Subcutaneous adipose tissue (tissue), 4 donors: ENCODE data around the gene SCGB1D1. TPM values are rescaled to one million over a fixed set of nuclear protein-coding genes. Genes with fewer than 3 reads are reported as not detected.

Experiments
- CTCF ChIP-seq: fragments of 450-650 bp; IDR thresholded peaks from one replicate; pipeline ENCODE4 v1.5.1; 2016; ENCODE audit warnings: low read depth, mild to moderate bottlenecking, control low read depth, antibody characterized with exemption, moderate library complexity
- total RNA-seq, 4 donors: library from RNA; depleted of rRNA; stranded (reverse); fragments of >200 nt; gene quantifications; one replicate each; pipeline ENCODE4 v1.1.0, GENCODE V29; 2016

SCGB1D1 gene
- not detected for total RNA-seq

- TF ChIP-seq CTCF = no peak
Measured at GRCh38 chr11:62190011-62190410, at the start of gene SCGB1D1. TSS of gene SCGB1D1 (plus strand) at chr11:62190216. CDS start at chr11:62190285, 69 bp downstream.

DNA sequence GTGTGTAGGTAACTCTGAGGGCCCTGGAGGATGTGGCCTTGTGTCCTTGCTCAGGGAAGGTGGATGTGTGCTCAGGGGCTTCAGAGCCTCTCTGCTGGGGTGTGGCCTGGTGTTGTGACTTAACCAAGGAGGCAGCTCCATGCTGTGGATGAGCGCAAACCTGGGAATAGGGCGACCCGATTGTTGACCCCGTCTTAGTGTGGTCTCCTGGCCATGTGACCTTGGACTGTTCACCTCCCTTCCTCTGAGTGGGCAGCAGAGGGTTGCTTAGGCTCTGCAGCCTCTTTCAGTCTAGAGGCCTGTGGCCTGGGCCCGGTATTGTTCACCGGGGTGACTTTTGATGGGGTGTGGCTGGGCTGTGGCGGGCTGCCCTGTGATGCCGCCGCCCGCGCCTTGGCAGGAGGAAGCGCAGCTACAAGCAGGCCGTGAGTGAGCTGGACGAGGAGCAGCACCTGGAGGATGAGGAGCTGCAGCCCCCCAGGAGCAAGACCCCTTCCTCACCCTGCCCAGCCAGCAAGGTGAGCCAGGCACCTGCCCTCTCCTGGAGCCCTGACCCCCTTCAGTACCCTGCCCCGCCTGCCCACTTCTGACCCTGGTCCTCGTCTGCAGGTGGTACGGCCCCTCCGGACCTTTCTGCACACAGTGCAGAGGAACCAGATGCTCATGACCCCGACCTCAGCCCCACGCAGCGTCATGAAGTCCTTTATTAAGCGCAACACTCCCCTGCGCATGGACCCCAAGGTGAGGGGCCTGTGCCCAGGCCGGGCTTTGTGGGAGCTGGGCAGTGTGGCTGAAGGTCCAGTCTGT, 49.5 kb upstream of the SCGB1D1 start:
- no peak for TF ChIP-seq CTCF

GRCh38 chr11:62141111-62142042, 48.6 kb upstream of the SCGB1D1 start:
- TF ChIP-seq CTCF = no peak

DNA sequence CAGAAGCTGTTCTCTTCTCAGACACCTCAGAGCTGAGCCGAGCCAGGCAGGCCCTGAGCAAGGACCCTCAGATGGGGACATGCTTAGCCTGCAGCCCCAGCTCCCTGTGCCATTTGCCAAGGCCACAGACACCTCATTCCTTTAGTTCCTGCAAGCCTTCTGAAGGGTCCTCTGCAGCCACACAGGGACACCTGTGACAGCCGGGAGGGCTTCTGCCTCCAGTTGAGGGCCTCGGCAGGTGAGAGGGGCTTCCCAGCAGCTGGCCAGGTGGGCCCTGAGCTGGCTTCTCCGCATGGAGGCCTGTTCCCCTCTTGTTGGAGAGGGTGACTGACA, 48.0 kb upstream of the SCGB1D1 start:
- no peak for TF ChIP-seq CTCF

DNA sequence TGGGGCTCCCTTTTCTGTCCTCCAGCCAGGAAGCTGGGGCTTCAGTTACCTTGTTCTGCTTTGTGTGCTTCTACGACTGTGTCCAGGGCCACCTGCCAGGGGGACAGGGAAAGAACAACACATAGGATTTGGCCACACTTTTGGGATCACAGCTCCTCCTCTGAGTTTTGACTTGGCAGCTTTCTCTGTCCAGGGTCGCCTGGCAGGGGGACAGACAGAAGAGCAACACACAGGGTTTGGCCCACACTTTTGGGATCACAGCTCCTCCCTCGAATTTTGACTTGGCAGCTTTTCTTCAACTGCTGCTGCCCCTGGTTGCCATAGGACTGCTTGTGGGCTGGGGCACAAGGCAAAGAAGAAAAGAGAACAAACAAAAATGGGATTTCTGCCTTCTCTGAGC, 47.1 kb upstream of the SCGB1D1 start:
- TF ChIP-seq CTCF = no peak

- no peak for TF ChIP-seq CTCF
Measured at GRCh38 chr11:62143727-62144126, 46.3 kb upstream of the SCGB1D1 start.

DNA sequence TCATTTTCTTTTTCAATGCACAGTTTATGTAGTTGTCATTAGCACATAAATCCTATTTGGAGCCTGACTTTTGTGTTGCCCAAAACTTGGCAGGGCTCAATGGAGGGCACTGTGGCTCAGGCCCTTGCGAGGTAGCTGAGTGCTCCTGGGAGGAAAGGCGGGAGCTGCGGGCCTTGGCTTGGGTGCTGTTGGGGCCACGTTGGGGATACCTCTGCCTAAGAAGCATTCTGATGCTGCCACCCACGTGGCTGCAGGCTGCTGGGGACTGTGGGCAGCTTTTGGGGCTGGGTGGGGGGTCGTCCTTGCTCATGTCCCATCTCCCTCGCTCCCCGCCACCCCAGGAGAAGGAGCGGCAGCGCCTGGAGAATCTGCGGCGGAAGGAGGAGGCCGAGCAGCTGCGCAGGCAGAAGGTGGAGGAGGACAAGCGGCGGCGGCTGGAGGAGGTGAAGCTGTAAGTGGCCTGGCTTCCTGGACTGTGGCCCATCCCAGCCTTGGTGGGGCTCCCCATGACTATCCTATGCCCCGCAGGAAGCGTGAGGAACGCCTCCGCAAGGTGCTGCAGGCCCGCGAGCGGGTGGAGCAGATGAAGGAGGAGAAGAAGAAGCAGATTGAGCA, 45.3 kb upstream of the SCGB1D1 start:
- no peak for TF ChIP-seq CTCF
